Caco-2 (cell line): ENCODE results near the gene FRYL. TPM values are rescaled to one million over a fixed set of nuclear protein-coding genes. Genes with fewer than 3 reads are reported as not detected.
A peak's percentile ranks its signal among the peaks of the same experiment; 100 is the strongest.

ENCODE experiments used
- BruUV-seq: library from RNA; stranded (reverse); fragments of 400-500 nt; replicated peaks from 2 replicates; lab custom pipeline; 2021; lab: Mats Ljungman, UMichigan
- CTCF ChIA-PET: fragments of 300-600 bp; sonication (Branson Sonifier 250); formaldehyde crosslinking; loops from one replicate; lab custom pipeline; 2022; ENCODE audit warnings: antibody characterized with exemption; lab: Charles Lee
- POLR2A ChIA-PET: fragments of 300-600 bp; sonication (Branson Sonifier 250); formaldehyde crosslinking; loops from one replicate; lab custom pipeline; 2022; ENCODE audit warnings: antibody characterized with exemption; lab: Charles Lee
- DNase-seq, 2 experiments: peaks; one replicate each; pipeline versions ENCODE4 v3.0.0 to v3.0.0-alpha.2; 2020 to 2022
- H3K27me3 ChIP-seq: replicated peaks from 2 replicates; pipeline ENCODE4 v1.6.0; 2011; ENCODE audit warnings: low read length; ENCODE audit not compliant: control insufficient read depth, insufficient read depth
- H3K36me3 ChIP-seq: 2 replicates; pipeline ENCODE4 v1.5.1; 2011; ENCODE audit warnings: low read length; ENCODE audit not compliant: control insufficient read depth, insufficient read depth
- H3K4me1 ChIP-seq: fragments of 250-450 bp; sonication (Bioruptor Pico); 2 replicates; pipeline ENCODE4 v1.5.1; 2020; ENCODE audit warnings: mild to moderate bottlenecking
- H3K4me3 ChIP-seq: 2 replicates; pipeline ENCODE4 v1.5.1; 2011; ENCODE audit warnings: low read depth, mild to moderate bottlenecking, control low read depth, low read length
- H3K9me3 ChIP-seq: fragments of 250-450 bp; sonication (Bioruptor Pico); 2 replicates; pipeline ENCODE4 v1.5.1; 2020; ENCODE audit warnings: mild to moderate bottlenecking, moderate library complexity
- H3K27ac Mint-ChIP-seq: one replicate; pipeline ENCODE4 v1.8.0; 2022; ENCODE audit warnings: mixed read lengths; ENCODE audit not compliant: unreplicated experiment
- H3K27me3 Mint-ChIP-seq: one replicate; pipeline ENCODE4 v1.8.0; 2022; ENCODE audit warnings: mixed read lengths; ENCODE audit not compliant: insufficient read depth, unreplicated experiment
- H3K36me3 Mint-ChIP-seq: one replicate; pipeline ENCODE4 v1.8.0; 2022; ENCODE audit warnings: mild to moderate bottlenecking, mixed read lengths; ENCODE audit not compliant: insufficient read depth, unreplicated experiment
- H3K4me1 Mint-ChIP-seq: one replicate; pipeline ENCODE4 v1.8.0; 2022; ENCODE audit warnings: low read depth, mixed read lengths; ENCODE audit not compliant: unreplicated experiment
- H3K4me3 Mint-ChIP-seq: one replicate; pipeline ENCODE4 v1.8.0; 2022; ENCODE audit warnings: mild to moderate bottlenecking, moderate library complexity, mixed read lengths; ENCODE audit not compliant: unreplicated experiment
- H3K9me3 Mint-ChIP-seq: one replicate; pipeline ENCODE4 v1.8.0; 2022; ENCODE audit warnings: mixed read lengths; ENCODE audit not compliant: unreplicated experiment
- CTCF ChIP-seq, 2 experiments: fragments of 200-600 bp in 1 of 2; IDR thresholded peaks; 1 replicate in 1 of 2; 2 replicates in 1 of 2; pipeline versions ENCODE4 v1.5.1 to v1.8.0; 2011 to 2022; ENCODE audit warnings: antibody characterized with exemption in 1 of 2, control low read depth in 1 of 2, inconsistent platforms in 1 of 2, low read depth in 1 of 2, low read length in 1 of 2, mild to moderate bottlenecking in 1 of 2, moderate library complexity in 1 of 2; ENCODE audit not compliant: insufficient read depth in 1 of 2, severe bottlenecking in 1 of 2, unreplicated experiment in 1 of 2
- intact Hi-C: fragments of 100-400 bp; cut with micrococcal nuclease; formaldehyde crosslinking; loops from one replicate; pipeline ENCODE4 v1.10.0; 2022; ENCODE audit not compliant: unreplicated experiment
- total RNA-seq: library from RNA; stranded (reverse); gene quantifications from 2 replicates; pipeline ENCODE4 v1.2.3, GENCODE V29; 2022

The FRYL gene
- total RNA-seq, 1 experiment from 2014 or later = 27.4 TPM

- no TSS peak for BruUV-seq
- Histone ChIP-seq H3K27me3 (no peaks in the 10 kb centered on the region), H3K4me1 (no peaks in the 10 kb centered on the region), H3K36me3 (no peaks in the 10 kb centered on the region), H3K9me3 (no peaks in the 10 kb centered on the region), H3K4me3 (no peak overlapping the region)
- POLR2A ChIA-PET = no interaction called here
- intact Hi-C loops = no loop called here
- no peaks in the 10 kb centered on the region for H3K9me3 Mint-ChIP-seq
- H3K36me3 Mint-ChIP-seq = peaks cover 35% of the 10 kb centered on the region
- no peak for DNase-seq
- H3K4me3 Mint-ChIP-seq = no peak overlapping the region
- H3K4me1 Mint-ChIP-seq = no peaks in the 10 kb centered on the region
- no peak overlapping the region for H3K27ac Mint-ChIP-seq
- no peaks in the 10 kb centered on the region for H3K27me3 Mint-ChIP-seq
- CTCF ChIA-PET = no interaction called here
- no peak for TF ChIP-seq CTCF (IDR thresholded peaks at IDR 0.05; ENCODE audit: insufficient read depth in 1 of 2, low read depth in 1 of 2, low read length in 1 of 2, severe bottlenecking in 1 of 2, unreplicated experiment in 1 of 2)
Observed at GRCh38 chr4:48553720-48554119, 226.4 kb downstream of the FRYL start.

DNA sequence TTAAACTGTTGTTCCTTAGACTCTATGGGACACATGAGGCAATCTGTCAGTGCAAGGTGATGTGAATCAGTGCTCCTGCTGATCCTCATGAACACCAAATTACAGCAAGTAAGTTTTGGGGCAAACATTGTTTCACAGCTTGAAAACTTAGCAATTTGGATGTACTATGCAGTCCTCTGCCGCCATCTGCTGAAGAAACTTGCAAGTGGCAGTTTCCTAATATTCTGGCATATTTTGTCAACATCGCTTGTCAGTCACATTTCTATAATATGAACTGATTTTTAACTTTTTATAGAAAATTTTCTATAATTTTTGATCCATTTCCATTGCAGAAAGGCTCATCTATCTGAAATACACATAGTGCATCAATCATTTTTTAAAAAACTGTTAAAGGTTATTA, 233.7 kb downstream of the FRYL start:
- CTCF ChIA-PET = interaction anchor here (0.5 to 0.9 kb wide), 3 partner anchors 408 to 544 kb away, joined by 3 to 6 read pairs (median 3); no protein-coding TSS in a partner anchor
- POLR2A ChIA-PET = no interaction called here
- Mint-ChIP-seq H3K4me1 (no peaks in the 10 kb centered on the region), H3K4me3 (no peak overlapping the region), H3K36me3 (peaks cover 24% of the 10 kb centered on the region), H3K27me3 (no peaks in the 10 kb centered on the region), H3K9me3 (no peaks in the 10 kb centered on the region), H3K27ac (no peak overlapping the region)
- Histone ChIP-seq H3K9me3 (no peaks in the 10 kb centered on the region), H3K4me1 (no peaks in the 10 kb centered on the region), H3K4me3 (no peak overlapping the region), H3K36me3 (no peaks in the 10 kb centered on the region; the same call in 1 of the 2 replicates), H3K27me3 (no peaks in the 10 kb centered on the region)
- no TSS peak for BruUV-seq
- intact Hi-C loops = loop anchor here (1.0 to 2.0 kb wide), 4 partner anchors 39 to 419 kb away; no protein-coding TSS in a partner anchor
- TF ChIP-seq CTCF (IDR thresholded peaks at IDR 0.05; ENCODE audit: insufficient read depth in 1 of 2, low read depth in 1 of 2, low read length in 1 of 2, severe bottlenecking in 1 of 2, unreplicated experiment in 1 of 2) = peak; percentile 66 to 73
- DNase-seq = peak; percentile 40 to 43

GRCh38 chr4:48543796-48544195, 236.3 kb downstream of the FRYL start:
- no peaks in the 10 kb centered on the region for H3K4me1 Mint-ChIP-seq
- H3K27me3 ChIP-seq = no peaks in the 10 kb centered on the region
- ChIA-PET CTCF (no interaction called here), POLR2A (no interaction called here)
- no peaks in the 10 kb centered on the region; the same call in 1 of the 2 replicates for H3K36me3 ChIP-seq
- DNase-seq = no peak
- peaks cover 24% of the 10 kb centered on the region for H3K36me3 Mint-ChIP-seq
- H3K4me3 ChIP-seq = no peak overlapping the region
- no peaks in the 10 kb centered on the region for H3K9me3 ChIP-seq
- H3K4me1 ChIP-seq = no peaks in the 10 kb centered on the region
- intact Hi-C loops = no loop called here
- no peak for TF ChIP-seq CTCF (IDR thresholded peaks at IDR 0.05; ENCODE audit: insufficient read depth in 1 of 2, low read depth in 1 of 2, low read length in 1 of 2, severe bottlenecking in 1 of 2, unreplicated experiment in 1 of 2)
- BruUV-seq = no TSS peak
- no peak overlapping the region for H3K27ac Mint-ChIP-seq
- H3K9me3 Mint-ChIP-seq = no peaks in the 10 kb centered on the region
- no peaks in the 10 kb centered on the region for H3K27me3 Mint-ChIP-seq
- no peak overlapping the region for H3K4me3 Mint-ChIP-seq
